A673 (cell line): ENCODE results near the gene MT1F.

ENCODE experiments used
- EZH2 ChIP-seq: fragments of 200-600 bp; sonication (generic); IDR thresholded peaks from 2 replicates; pipeline ENCODE4 v1.6.1; 2017; ENCODE audit warnings: borderline replicate concordance, low read depth, mild to moderate bottlenecking, mixed read lengths, antibody characterized with exemption, low read length; ENCODE audit not compliant: poor library complexity, severe bottlenecking
- TF ChIP-seq, protein P1 (sequence below): fragments of 300-800, 200-600 bp; sonication (generic); conservative IDR thresholded peaks from 2 replicates; pipeline ENCODE4 v1.5.1; 2017; ENCODE audit warnings: low read depth, mild to moderate bottlenecking, antibody characterized with exemption, low read length, moderate library complexity, mixed read lengths

DNA sequence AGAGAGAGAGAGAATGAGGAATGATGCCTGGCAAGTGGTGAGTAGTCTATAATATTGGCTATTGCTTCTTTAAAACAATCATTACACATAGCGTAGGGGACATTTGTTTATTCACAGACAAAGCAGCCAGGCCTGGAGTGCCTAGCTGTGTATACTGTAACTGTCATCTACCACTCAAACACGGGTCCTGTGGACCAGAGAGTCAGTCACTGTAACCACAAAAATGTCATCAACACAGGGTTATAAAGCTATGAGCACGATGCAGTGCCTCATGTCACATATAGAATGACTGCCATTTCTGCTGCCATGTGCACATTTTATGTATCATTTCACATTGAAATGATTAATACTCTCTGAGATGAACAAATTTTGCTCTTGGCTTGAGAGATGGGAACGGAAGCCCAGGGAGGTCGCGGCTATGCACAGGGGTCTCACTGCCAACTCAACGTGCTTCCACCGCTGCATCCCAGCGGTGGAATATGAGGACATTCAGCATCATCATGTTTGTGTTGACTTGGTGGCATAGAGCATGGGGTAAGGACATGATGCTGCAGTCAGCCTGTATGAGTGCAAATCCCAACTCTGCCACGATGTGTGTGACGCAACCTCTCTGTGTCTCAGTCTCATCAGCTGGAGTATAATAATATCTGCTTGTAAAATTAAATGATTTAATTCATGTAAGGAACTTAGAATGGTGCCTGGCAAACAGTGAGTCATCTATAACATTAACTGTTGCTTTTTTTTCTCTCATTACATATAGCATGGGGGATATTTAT lies 15.2 kb downstream of the MT1F start:
- no peak for TF ChIP-seq EZH2
- TF ChIP-seq, protein P1, sequence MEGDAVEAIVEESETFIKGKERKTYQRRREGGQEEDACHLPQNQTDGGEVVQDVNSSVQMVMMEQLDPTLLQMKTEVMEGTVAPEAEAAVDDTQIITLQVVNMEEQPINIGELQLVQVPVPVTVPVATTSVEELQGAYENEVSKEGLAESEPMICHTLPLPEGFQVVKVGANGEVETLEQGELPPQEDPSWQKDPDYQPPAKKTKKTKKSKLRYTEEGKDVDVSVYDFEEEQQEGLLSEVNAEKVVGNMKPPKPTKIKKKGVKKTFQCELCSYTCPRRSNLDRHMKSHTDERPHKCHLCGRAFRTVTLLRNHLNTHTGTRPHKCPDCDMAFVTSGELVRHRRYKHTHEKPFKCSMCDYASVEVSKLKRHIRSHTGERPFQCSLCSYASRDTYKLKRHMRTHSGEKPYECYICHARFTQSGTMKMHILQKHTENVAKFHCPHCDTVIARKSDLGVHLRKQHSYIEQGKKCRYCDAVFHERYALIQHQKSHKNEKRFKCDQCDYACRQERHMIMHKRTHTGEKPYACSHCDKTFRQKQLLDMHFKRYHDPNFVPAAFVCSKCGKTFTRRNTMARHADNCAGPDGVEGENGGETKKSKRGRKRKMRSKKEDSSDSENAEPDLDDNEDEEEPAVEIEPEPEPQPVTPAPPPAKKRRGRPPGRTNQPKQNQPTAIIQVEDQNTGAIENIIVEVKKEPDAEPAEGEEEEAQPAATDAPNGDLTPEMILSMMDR: no peak
